HEK293 (cell line): Measurements from ENCODE around the gene BACE1-AS.

ENCODE experiments used
- CTCF ChIA-PET: fragments of 350-600 bp; formaldehyde crosslinking; extraction: SDS; loops from one replicate; lab custom pipeline; 2021; ENCODE audit warnings: antibody characterized with exemption; lab: Yijun Ruan, JAX
- POLR2A ChIA-PET: fragments of 300-600 bp; formaldehyde crosslinking; extraction: SDS; loops from one replicate; lab custom pipeline; 2020; ENCODE audit warnings: antibody characterized with exemption, inconsistent platforms; lab: Yijun Ruan, JAX
- H3K27ac ChIP-seq: fragments of 200-500 bp; sonication (Bioruptor generic); 2 replicates; pipeline ENCODE4 v1.5.1; 2014; ENCODE audit warnings: low read depth, low read length, control low read depth, inconsistent platforms; ENCODE audit errors: extremely low read depth
- H3K36me3 ChIP-seq, 2 experiments: fragments of 200-500 bp in 1 of 2; sonication (Bioruptor generic) in 1 of 2; 1 replicate in 1 of 2; 2 replicates in 1 of 2; pipeline ENCODE4 v1.5.1; 2014 to 2017; ENCODE audit warnings: inconsistent platforms in 2 of 2, low read length in 2 of 2; ENCODE audit not compliant: control insufficient read depth in 2 of 2, insufficient read depth in 1 of 2
- H3K4me1 ChIP-seq: fragments of 200-500 bp; sonication (Bioruptor generic); 2 replicates; pipeline ENCODE4 v1.5.1; 2014; ENCODE audit warnings: mild to moderate bottlenecking, low read length, inconsistent platforms; ENCODE audit not compliant: control insufficient read depth, insufficient read depth
- H3K4me3 ChIP-seq: 2 replicates; pipeline ENCODE4 v1.5.1; 2011; ENCODE audit warnings: low read depth, mild to moderate bottlenecking, control low read depth, low read length, moderate library complexity
- H3K9me3 ChIP-seq: fragments of 200-500 bp; sonication (Bioruptor generic); 2 replicates; pipeline ENCODE4 v1.5.1; 2014; ENCODE audit warnings: low read depth, low read length, inconsistent platforms; ENCODE audit not compliant: control insufficient read depth, insufficient read depth
- CTCF ChIP-seq: fragments of 450-650 bp; formaldehyde crosslinking; IDR thresholded peaks from 2 replicates; pipeline ENCODE4 v1.5.1; 2016; ENCODE audit warnings: missing biosample characterization, missing genetic modification characterization
- ELK4 ChIP-seq: IDR thresholded peaks from 2 replicates; pipeline ENCODE4 v1.6.1; 2011; ENCODE audit warnings: mild to moderate bottlenecking, low read depth, low read length, borderline replicate concordance
- GLIS1 ChIP-seq: fragments of 450-650 bp; formaldehyde crosslinking; IDR thresholded peaks from 2 replicates; pipeline ENCODE4 v1.5.1; 2016; ENCODE audit warnings: missing biosample characterization, missing genetic modification characterization
- GLIS2 ChIP-seq: fragments of 450-650 bp; formaldehyde crosslinking; IDR thresholded peaks from 2 replicates; pipeline ENCODE4 v1.5.1; 2016; ENCODE audit warnings: missing biosample characterization, missing genetic modification characterization
- HIC1 ChIP-seq: fragments of 450-650 bp; formaldehyde crosslinking; IDR thresholded peaks from 2 replicates; pipeline ENCODE4 v1.5.1; 2016; ENCODE audit warnings: missing biosample characterization, missing genetic modification characterization
- IKZF3 ChIP-seq: fragments of 450-650 bp; IDR thresholded peaks from 2 replicates; pipeline ENCODE4 v1.5.0; 2018; ENCODE audit warnings: missing biosample characterization, mild to moderate bottlenecking, missing genetic modification characterization, moderate library complexity
- OVOL3 ChIP-seq: fragments of 450-650 bp; formaldehyde crosslinking; IDR thresholded peaks from 2 replicates; pipeline ENCODE4 v1.5.1; 2016; ENCODE audit warnings: missing biosample characterization, missing genetic modification characterization
- SP7 ChIP-seq: fragments of 450-650 bp; formaldehyde crosslinking; IDR thresholded peaks from 2 replicates; pipeline ENCODE4 v1.5.1; 2016; ENCODE audit warnings: missing biosample characterization, missing genetic modification characterization
- ZBTB26 ChIP-seq: fragments of 450-650 bp; formaldehyde crosslinking; optimal IDR thresholded peaks from 2 replicates; pipeline ENCODE3; 2016; ENCODE audit warnings: missing biosample characterization, mild to moderate bottlenecking, missing genetic modification characterization
- ZFHX2 ChIP-seq: fragments of 450-650 bp; formaldehyde crosslinking; conservative IDR thresholded peaks from 2 replicates; pipeline ENCODE4 v1.5.1; 2016; ENCODE audit warnings: missing biosample characterization, missing genetic modification characterization
- ZFP69B ChIP-seq: fragments of 450-650 bp; formaldehyde crosslinking; IDR thresholded peaks from 2 replicates; pipeline ENCODE4 v1.5.1; 2016; ENCODE audit warnings: missing biosample characterization, missing genetic modification characterization
- ZIC2 ChIP-seq: fragments of 450-650 bp; formaldehyde crosslinking; IDR thresholded peaks from 2 replicates; pipeline ENCODE4 v1.5.1; 2016; ENCODE audit warnings: missing biosample characterization, missing genetic modification characterization
- ZNF184 ChIP-seq: fragments of 450-650 bp; IDR thresholded peaks from 2 replicates; pipeline ENCODE4 v1.5.1; 2018; ENCODE audit warnings: missing biosample characterization, mild to moderate bottlenecking, missing genetic modification characterization
- ZNF23 ChIP-seq: fragments of 450-650 bp; formaldehyde crosslinking; IDR thresholded peaks from 2 replicates; pipeline ENCODE4 v1.5.1; 2016; ENCODE audit warnings: missing biosample characterization, missing genetic modification characterization, borderline replicate concordance
- ZNF26 ChIP-seq: fragments of 450-650 bp; formaldehyde crosslinking; IDR thresholded peaks from 2 replicates; pipeline ENCODE4 v1.5.1; 2016; ENCODE audit warnings: missing biosample characterization, missing genetic modification characterization
- ZNF280C ChIP-seq: fragments of 450-650 bp; formaldehyde crosslinking; IDR thresholded peaks from 2 replicates; pipeline ENCODE4 v1.5.1; 2016; ENCODE audit warnings: missing biosample characterization, missing genetic modification characterization
- ZNF335 ChIP-seq: fragments of 450-650 bp; formaldehyde crosslinking; conservative IDR thresholded peaks from 2 replicates; pipeline ENCODE4 v1.5.1; 2016; ENCODE audit warnings: missing biosample characterization, missing genetic modification characterization
- ZNF423 ChIP-seq: fragments of 450-650 bp; formaldehyde crosslinking; IDR thresholded peaks from 2 replicates; pipeline ENCODE4 v1.5.1; 2016; ENCODE audit warnings: missing biosample characterization, missing genetic modification characterization
- ZNF670 ChIP-seq: fragments of 450-650 bp; formaldehyde crosslinking; IDR thresholded peaks from 2 replicates; pipeline ENCODE4 v1.5.1; 2016; ENCODE audit warnings: missing biosample characterization, missing genetic modification characterization, low read depth
- ZNF692 ChIP-seq: fragments of 450-650 bp; formaldehyde crosslinking; IDR thresholded peaks from 2 replicates; pipeline ENCODE4 v1.5.1; 2016; ENCODE audit warnings: missing biosample characterization, missing genetic modification characterization
- ZNF837 ChIP-seq: fragments of 450-650 bp; formaldehyde crosslinking; IDR thresholded peaks from 2 replicates; pipeline ENCODE4 v1.5.1; 2016; ENCODE audit warnings: missing biosample characterization, missing genetic modification characterization

The BACE1-AS gene

GRCh38 chr11:117315285-117316196 lies 24.4 kb downstream of the BACE1-AS start:
- Histone ChIP-seq H3K9me3 (no peaks in the 10 kb centered on the region), H3K27ac (peak overlapping the region; percentile 52; the same call in 1 of the 2 replicates), H3K4me3 (peak overlapping the region; percentile 82), H3K4me1 (peaks cover 8% of the 10 kb centered on the region; the same call in 1 of the 2 replicates), H3K36me3 (peaks cover 0 to 8% of the 10 kb centered on the region in 2 experiments; a peak in 1 of 3 replicates)
- POLR2A ChIA-PET: interaction anchor here (1.0 to 2.7 kb wide), 4 partner anchors 12 to 83 kb away, joined by 3 to 19 read pairs (median 5); partner anchors contain the start of genes CEP164, PCSK7 and RNF214
- peak; percentile 72; the same call in 1 of the 2 replicates for TF ChIP-seq HIC1 (tag by site-specific recombination)
- TF ChIP-seq ZNF335: peak; percentile 91
- TF ChIP-seq ZNF184 (tag by site-specific recombination): no peak
- TF ChIP-seq ZNF280C (tag by site-specific recombination): no peak
- TF ChIP-seq ZNF26 (tag by site-specific recombination): no peak
- no peak for TF ChIP-seq OVOL3 (tag by site-specific recombination)
- TF ChIP-seq GLIS2 (tag by site-specific recombination): peak; percentile 93
- TF ChIP-seq ZNF670 (tag by site-specific recombination): no peak
- peak; percentile 97 for TF ChIP-seq GLIS1 (tag by site-specific recombination)
- peak; percentile 47 for TF ChIP-seq ZBTB26 (tag by site-specific recombination)
- TF ChIP-seq ZFHX2 (tag by site-specific recombination): 0 out of 2 replicates have a peak, but pooled peaks have one; percentile 7
- peak; percentile 76; the same call in 1 of the 2 replicates for TF ChIP-seq ZNF423 (tag by site-specific recombination)
- TF ChIP-seq SP7 (tag by site-specific recombination): no peak
- TF ChIP-seq ELK4: no peak
- no peak for TF ChIP-seq ZNF23
- 0 out of 2 replicates have a peak, but pooled peaks have one; percentile 23 for TF ChIP-seq CTCF (tag by site-specific recombination)
- TF ChIP-seq IKZF3: no peak
- TF ChIP-seq ZFP69B (tag by site-specific recombination): peak; percentile 83; the same call in 1 of the 2 replicates
- no peak for TF ChIP-seq ZNF837 (tag by site-specific recombination)
- TF ChIP-seq ZIC2 (tag by site-specific recombination): peak; percentile 78
- peak; percentile 92 for TF ChIP-seq ZNF692 (tag by site-specific recombination)
- CTCF ChIA-PET: interaction anchor here (1.2 to 1.4 kb wide), 2 partner anchors 30 to 91 kb away, joined by 3 to 8 read pairs; no protein-coding TSS in a partner anchor
